ENCODE measurements around the gene CUBN. TPM values are rescaled to one million over a fixed set of nuclear protein-coding genes. Genes with fewer than 3 reads are reported as not detected.

Gene CUBN
- total RNA-seq, 1 donor from 2014 or later, result 1.5 TPM

DNA sequence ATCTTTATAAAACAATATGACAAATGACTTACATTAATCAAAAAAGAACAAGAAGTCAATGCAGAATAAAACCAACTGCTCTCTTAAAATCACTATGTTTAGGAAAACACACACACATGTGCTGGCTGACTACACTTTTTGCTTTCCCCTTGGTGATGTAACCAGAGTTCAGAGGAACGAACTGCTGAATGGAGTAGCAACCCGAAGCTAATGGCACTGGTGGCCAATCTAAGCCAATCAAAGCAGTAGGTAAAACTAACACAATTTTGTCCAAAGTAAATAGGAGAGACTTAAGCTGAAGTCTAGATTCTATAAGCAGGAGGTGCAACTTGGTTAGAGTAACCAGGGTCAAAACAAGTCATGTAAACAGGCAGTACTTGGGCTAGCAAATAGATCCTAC is 33.2 kb upstream of the CUBN start:
- DNase-seq (ENCODE audit: low spot score, unreplicated experiment), result no peak
- no peaks in the 10 kb centered on the region for H3K27me3 Mint-ChIP-seq
- H3K4me1 Mint-ChIP-seq (ENCODE audit: low read depth), result peaks cover 4% of the 10 kb centered on the region
- H3K4me3 Mint-ChIP-seq (ENCODE audit: low read depth), result no peak overlapping the region
- TF ChIP-seq, protein P1, sequence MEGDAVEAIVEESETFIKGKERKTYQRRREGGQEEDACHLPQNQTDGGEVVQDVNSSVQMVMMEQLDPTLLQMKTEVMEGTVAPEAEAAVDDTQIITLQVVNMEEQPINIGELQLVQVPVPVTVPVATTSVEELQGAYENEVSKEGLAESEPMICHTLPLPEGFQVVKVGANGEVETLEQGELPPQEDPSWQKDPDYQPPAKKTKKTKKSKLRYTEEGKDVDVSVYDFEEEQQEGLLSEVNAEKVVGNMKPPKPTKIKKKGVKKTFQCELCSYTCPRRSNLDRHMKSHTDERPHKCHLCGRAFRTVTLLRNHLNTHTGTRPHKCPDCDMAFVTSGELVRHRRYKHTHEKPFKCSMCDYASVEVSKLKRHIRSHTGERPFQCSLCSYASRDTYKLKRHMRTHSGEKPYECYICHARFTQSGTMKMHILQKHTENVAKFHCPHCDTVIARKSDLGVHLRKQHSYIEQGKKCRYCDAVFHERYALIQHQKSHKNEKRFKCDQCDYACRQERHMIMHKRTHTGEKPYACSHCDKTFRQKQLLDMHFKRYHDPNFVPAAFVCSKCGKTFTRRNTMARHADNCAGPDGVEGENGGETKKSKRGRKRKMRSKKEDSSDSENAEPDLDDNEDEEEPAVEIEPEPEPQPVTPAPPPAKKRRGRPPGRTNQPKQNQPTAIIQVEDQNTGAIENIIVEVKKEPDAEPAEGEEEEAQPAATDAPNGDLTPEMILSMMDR (IDR thresholded peaks at IDR 0.05; ENCODE audit: unreplicated experiment), result no peak
- peaks cover 4% of the 10 kb centered on the region for H3K36me3 Mint-ChIP-seq (ENCODE audit: insufficient read depth)
- no peak overlapping the region for H3K27ac Mint-ChIP-seq
- peaks cover 9% of the 10 kb centered on the region for H3K9me3 Mint-ChIP-seq (ENCODE audit: low read depth)

DNA sequence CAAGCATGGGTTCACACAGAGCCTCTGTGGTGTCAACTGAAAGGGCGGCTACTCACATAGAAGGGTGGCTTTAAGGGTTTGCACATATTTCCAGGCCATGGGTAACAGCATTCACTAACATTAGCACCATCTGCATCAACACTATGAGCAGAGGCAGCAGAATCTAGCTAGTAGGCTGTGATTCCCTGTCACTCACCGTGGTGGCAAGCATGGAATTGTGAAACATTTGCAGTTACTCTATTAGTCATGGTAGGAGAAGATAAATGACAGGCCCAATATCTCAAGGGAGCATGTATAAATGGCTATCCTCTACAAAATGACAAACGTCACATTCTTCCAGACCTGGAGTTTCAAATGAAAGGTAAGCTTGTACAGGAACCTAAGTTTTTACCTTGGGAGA is 32.2 kb upstream of the CUBN start:
- no peak for DNase-seq (ENCODE audit: low spot score, unreplicated experiment)
- H3K36me3 Mint-ChIP-seq (ENCODE audit: insufficient read depth), result peaks cover 4% of the 10 kb centered on the region
- TF ChIP-seq, protein P1 (IDR thresholded peaks at IDR 0.05; ENCODE audit: unreplicated experiment), result no peak
- H3K4me1 Mint-ChIP-seq (ENCODE audit: low read depth), result peaks cover 4% of the 10 kb centered on the region
- H3K27ac Mint-ChIP-seq, result no peak overlapping the region
- H3K27me3 Mint-ChIP-seq, result no peaks in the 10 kb centered on the region
- peaks cover 9% of the 10 kb centered on the region for H3K9me3 Mint-ChIP-seq (ENCODE audit: low read depth)
- no peak overlapping the region for H3K4me3 Mint-ChIP-seq (ENCODE audit: low read depth)

DNA sequence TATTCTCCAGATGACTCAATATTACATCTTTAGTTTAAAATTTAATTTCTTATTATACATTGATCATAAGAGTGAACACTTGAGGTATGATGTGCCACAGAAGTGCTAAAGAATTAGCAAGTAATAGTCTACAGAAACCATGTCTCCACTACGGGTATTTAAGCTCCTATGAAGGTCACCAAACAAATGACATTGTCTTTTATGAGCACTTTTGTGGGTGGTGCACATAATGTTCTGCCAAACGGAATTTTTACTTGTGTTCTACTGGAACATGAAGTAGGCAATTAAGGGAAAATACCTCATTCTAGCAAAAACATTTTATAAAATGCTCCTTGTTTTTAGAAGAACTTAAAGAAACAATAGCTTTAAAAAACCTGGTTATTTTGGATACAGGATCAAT is 27.4 kb upstream of the CUBN start:
- Mint-ChIP-seq H3K9me3 (ENCODE audit: low read depth) (no peaks in the 10 kb centered on the region), H3K27ac (no peak overlapping the region), H3K27me3 (no peaks in the 10 kb centered on the region), H3K4me1 (ENCODE audit: low read depth) (peaks cover 8% of the 10 kb centered on the region), H3K36me3 (ENCODE audit: insufficient read depth) (no peaks in the 10 kb centered on the region), H3K4me3 (ENCODE audit: low read depth) (no peak overlapping the region)
- DNase-seq (ENCODE audit: low spot score, unreplicated experiment), result no peak
- TF ChIP-seq, protein P1 (IDR thresholded peaks at IDR 0.05; ENCODE audit: unreplicated experiment), result no peak

DNA sequence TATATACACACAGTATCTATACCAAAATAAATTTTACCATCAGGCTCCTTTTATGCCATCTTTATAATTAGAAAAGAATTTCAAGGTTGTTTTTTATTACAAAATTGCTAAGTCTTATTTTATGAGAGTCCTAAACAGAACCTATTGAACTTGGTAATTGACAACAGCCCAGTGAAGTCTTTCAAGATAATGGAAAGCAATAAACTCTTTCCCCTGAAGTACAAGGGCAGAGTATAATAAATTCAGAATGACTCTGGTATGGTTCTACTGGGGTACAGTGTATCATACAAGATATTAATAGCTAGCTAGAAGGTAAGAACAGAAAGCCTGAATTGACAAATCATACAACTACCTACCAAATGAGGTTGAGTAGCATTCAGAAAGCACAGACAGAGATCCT is 26.2 kb upstream of the CUBN start:
- DNase-seq (ENCODE audit: low spot score, unreplicated experiment), result no peak
- TF ChIP-seq, protein P1 (IDR thresholded peaks at IDR 0.05; ENCODE audit: unreplicated experiment), result no peak
- no peaks in the 10 kb centered on the region for H3K36me3 Mint-ChIP-seq (ENCODE audit: insufficient read depth)
- H3K4me3 Mint-ChIP-seq (ENCODE audit: low read depth), result no peak overlapping the region
- H3K9me3 Mint-ChIP-seq (ENCODE audit: low read depth), result no peaks in the 10 kb centered on the region
- H3K4me1 Mint-ChIP-seq (ENCODE audit: low read depth), result peaks cover 15% of the 10 kb centered on the region
- H3K27ac Mint-ChIP-seq, result no peak overlapping the region
- no peaks in the 10 kb centered on the region for H3K27me3 Mint-ChIP-seq

DNA sequence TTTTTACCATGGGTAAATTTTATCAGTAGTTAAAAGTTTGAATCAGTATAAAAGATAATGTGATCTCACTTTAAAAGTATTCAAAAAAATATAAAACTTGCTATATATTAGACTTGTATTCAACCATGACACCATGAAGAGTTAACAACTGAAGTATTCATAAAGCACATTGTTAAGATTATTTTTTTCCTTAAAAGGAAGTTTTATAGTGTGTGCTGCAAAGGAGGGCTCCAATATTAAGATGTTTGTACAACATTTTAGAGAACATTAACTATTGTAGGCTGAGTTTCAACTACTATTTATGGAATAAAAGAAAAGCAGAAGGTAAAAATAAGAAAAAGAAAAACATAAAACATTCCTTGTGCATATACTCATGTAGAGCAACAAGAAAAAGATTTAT is 24.5 kb upstream of the CUBN start:
- Mint-ChIP-seq H3K36me3 (ENCODE audit: insufficient read depth) (no peaks in the 10 kb centered on the region), H3K4me3 (ENCODE audit: low read depth) (no peak overlapping the region), H3K27ac (no peak overlapping the region), H3K4me1 (ENCODE audit: low read depth) (peaks cover 20% of the 10 kb centered on the region), H3K27me3 (no peaks in the 10 kb centered on the region), H3K9me3 (ENCODE audit: low read depth) (no peaks in the 10 kb centered on the region)
- DNase-seq (ENCODE audit: low spot score, unreplicated experiment), result no peak
- TF ChIP-seq, protein P1 (IDR thresholded peaks at IDR 0.05; ENCODE audit: unreplicated experiment), result no peak
